Chondrocyte (in vitro differentiated cells): ENCODE measurements around the gene SDC4. TPM values are rescaled to one million over a fixed set of nuclear protein-coding genes. Genes with fewer than 3 reads are reported as not detected.

ENCODE experiments used
- DNase-seq: peaks from one replicate; pipeline ENCODE4 v3.0.0; 2021; ENCODE audit warnings: mixed read lengths, low spot score
- H3K27ac Mint-ChIP-seq: one replicate; pipeline ENCODE4 v1.8.0; 2021; ENCODE audit warnings: mild to moderate bottlenecking, moderate library complexity, mixed read lengths; ENCODE audit not compliant: unreplicated experiment
- H3K27me3 Mint-ChIP-seq: 2 replicates; pipeline ENCODE4 v1.8.0; 2021; ENCODE audit warnings: low read depth, mixed read lengths
- H3K36me3 Mint-ChIP-seq: 2 replicates; pipeline ENCODE4 v1.8.0; 2021; ENCODE audit warnings: low read depth, mixed read lengths
- H3K4me1 Mint-ChIP-seq: 2 replicates; pipeline ENCODE4 v1.8.0; 2021; ENCODE audit warnings: low read depth, mild to moderate bottlenecking, mixed read lengths
- H3K4me3 Mint-ChIP-seq: one replicate; pipeline ENCODE4 v1.8.0; 2021; ENCODE audit warnings: mild to moderate bottlenecking, moderate library complexity, mixed read lengths; ENCODE audit not compliant: unreplicated experiment
- H3K9me3 Mint-ChIP-seq: 2 replicates; pipeline ENCODE4 v1.8.0; 2021; ENCODE audit warnings: low read depth, mixed read lengths
- total RNA-seq: library from RNA; stranded (reverse); gene quantifications from 3 replicates; pipeline ENCODE4 v1.2.1, GENCODE V29; 2021
- TF ChIP-seq, protein P1 (sequence below): fragments of 200-600 bp; sonication (generic); IDR thresholded peaks from 2 replicates; pipeline ENCODE4 v1.5.0; 2021; ENCODE audit warnings: antibody characterized with exemption, mild to moderate bottlenecking, moderate library complexity

Gene SDC4
- total RNA-seq, 1 donor from 2014 or later: 21.2 TPM

DNA sequence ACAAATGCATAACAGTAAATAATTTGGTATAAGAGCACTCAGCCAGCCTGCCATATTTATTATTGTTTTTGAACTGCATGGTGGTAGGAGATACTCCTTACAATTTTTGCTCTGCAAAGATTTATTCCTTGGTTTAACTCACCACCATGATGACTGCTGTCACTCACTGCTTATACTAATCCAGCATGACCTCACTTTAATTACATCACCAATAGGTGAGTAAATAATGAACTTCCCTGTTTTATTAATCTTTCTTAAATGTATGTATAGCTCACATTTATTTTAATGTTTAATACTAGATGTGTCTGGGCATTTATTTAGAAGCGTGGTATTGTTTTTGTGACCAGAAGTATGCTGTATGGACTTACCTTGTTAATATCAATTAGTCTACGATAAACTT lies 42.7 kb upstream of the SDC4 start:
- Mint-ChIP-seq H3K27me3 (no peaks in the 10 kb centered on the region), H3K4me3 (no peak overlapping the region), H3K36me3 (no peaks in the 10 kb centered on the region), H3K27ac (no peak overlapping the region), H3K4me1 (peaks cover 4% of the 10 kb centered on the region), H3K9me3 (peaks cover 11% of the 10 kb centered on the region)
- DNase-seq: no peak
- TF ChIP-seq, protein P1, sequence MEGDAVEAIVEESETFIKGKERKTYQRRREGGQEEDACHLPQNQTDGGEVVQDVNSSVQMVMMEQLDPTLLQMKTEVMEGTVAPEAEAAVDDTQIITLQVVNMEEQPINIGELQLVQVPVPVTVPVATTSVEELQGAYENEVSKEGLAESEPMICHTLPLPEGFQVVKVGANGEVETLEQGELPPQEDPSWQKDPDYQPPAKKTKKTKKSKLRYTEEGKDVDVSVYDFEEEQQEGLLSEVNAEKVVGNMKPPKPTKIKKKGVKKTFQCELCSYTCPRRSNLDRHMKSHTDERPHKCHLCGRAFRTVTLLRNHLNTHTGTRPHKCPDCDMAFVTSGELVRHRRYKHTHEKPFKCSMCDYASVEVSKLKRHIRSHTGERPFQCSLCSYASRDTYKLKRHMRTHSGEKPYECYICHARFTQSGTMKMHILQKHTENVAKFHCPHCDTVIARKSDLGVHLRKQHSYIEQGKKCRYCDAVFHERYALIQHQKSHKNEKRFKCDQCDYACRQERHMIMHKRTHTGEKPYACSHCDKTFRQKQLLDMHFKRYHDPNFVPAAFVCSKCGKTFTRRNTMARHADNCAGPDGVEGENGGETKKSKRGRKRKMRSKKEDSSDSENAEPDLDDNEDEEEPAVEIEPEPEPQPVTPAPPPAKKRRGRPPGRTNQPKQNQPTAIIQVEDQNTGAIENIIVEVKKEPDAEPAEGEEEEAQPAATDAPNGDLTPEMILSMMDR: no peak

DNA sequence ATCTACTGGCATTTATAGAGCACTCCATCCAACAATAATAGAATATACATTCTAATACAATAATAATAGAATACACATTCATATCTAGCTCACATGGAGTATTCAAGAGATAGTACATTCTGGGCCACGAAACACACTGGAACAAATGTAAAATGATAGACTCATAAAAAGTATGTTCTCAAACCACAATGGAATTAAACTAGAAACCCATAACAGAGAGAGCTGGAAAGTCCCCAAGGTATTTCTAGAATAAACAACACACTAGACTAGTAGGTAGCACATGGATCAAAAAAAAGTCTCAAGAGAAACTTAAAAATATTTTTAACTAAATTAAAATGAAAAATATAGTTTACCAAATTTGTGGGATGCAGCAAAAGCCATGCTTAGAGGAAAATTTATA lies 39.0 kb upstream of the SDC4 start:
- no peak overlapping the region for H3K4me3 Mint-ChIP-seq
- H3K36me3 Mint-ChIP-seq: no peaks in the 10 kb centered on the region
- H3K4me1 Mint-ChIP-seq: no peaks in the 10 kb centered on the region
- no peaks in the 10 kb centered on the region for H3K27me3 Mint-ChIP-seq
- peaks cover 11% of the 10 kb centered on the region for H3K9me3 Mint-ChIP-seq
- no peak overlapping the region for H3K27ac Mint-ChIP-seq
- TF ChIP-seq, protein P1: no peak
- DNase-seq: no peak

DNA sequence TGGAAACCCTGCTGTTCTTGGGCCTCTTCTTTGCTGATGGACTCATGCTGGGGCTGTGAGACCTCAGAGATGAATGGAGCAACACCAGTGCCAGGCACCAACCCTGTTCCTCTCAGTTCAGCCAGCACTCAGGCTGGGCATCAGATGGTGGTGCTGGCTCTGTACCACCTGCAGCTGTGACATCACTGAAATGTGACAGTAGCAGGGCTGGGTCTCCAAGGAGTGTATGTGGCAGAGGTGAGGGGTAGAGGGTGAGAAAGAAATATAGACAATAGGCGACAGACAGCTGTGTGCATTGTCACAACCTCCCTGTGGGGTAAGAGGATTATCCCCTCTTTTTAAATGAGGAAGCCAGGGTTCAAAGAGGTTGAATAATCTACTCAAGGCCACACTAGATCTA lies 30.0 kb upstream of the SDC4 start, which contains the start of gene TP53TG5:
TSS of gene TP53TG5 (minus strand) at position 135 of the 400 bp plus-strand sequence. CDS start at position 46, 89 bp downstream.
- Mint-ChIP-seq H3K4me1 (no peaks in the 10 kb centered on the region), H3K36me3 (peaks cover 5% of the 10 kb centered on the region), H3K4me3 (no peak within 1 kb of the TSS), H3K27me3 (no peaks in the 10 kb centered on the region), H3K27ac (no peak within 1 kb of the TSS), H3K9me3 (no peaks in the 10 kb centered on the region)
- TF ChIP-seq, protein P1: no peak
- no peak for DNase-seq

DNA sequence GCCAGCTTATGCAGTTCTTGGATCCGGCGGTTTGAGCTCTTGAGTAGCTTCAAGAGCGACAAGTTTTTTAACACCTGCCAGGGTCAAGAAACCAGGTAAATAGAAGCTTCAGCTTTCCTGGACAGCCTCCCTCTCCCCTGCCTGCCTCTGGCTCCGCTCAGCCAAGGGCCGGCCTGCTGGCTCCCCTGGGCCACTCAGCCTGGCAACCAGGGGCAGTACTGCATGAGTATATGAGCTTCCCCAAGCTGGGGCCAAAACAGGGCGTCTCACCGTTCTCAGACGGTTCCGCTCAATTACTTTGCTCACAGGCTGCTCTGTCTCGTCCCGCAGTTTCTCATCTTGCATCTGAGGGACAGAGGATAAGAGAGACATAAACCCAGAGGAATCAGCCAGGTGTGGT lies 29.0 kb upstream of the SDC4 start:
- H3K9me3 Mint-ChIP-seq: no peaks in the 10 kb centered on the region
- peaks cover 5% of the 10 kb centered on the region for H3K36me3 Mint-ChIP-seq
- TF ChIP-seq, protein P1: no peak
- H3K27ac Mint-ChIP-seq: no peak overlapping the region
- H3K4me3 Mint-ChIP-seq: no peak overlapping the region
- no peak for DNase-seq
- H3K27me3 Mint-ChIP-seq: no peaks in the 10 kb centered on the region
- no peaks in the 10 kb centered on the region for H3K4me1 Mint-ChIP-seq

DNA sequence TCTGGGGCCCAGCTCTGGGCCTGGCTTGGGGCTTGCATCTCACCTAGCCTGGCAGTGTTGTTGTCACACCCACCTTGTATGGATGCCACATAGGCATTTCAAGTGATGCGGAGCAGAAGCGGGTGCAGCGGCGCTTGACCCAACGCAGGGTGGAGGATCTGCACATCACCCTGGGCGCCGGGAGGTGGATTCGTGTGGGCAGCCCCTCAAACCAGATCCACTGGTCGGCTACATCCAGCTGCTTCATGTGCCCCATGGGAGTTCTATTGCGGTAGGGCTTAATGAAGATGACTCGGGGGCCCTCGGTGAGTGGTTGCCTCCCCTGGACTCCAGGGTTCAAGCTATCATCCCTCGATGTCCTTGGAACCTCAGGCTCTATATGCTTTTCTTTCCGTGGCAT lies 26.7 kb upstream of the SDC4 start:
- Mint-ChIP-seq H3K4me1 (no peaks in the 10 kb centered on the region), H3K27me3 (no peaks in the 10 kb centered on the region), H3K4me3 (no peak overlapping the region), H3K27ac (no peak overlapping the region), H3K9me3 (no peaks in the 10 kb centered on the region), H3K36me3 (peaks cover 3% of the 10 kb centered on the region)
- TF ChIP-seq, protein P1: no peak
- no peak for DNase-seq
